Stimulated activated CD4-positive, alpha-beta T cell treated with anti-CD3 and anti-CD28 coated beads, Interleukin-4, amount 100 ng/mL, for 4 hours (primary cell): ENCODE measurements around the gene WDR55.
"Not testable (repeated sequence)": the region's sequence is repeated elsewhere in the genome, so short reads cannot be mapped to it uniquely, and the experiment has no call there.

Experiments
- DNase-seq, 2 experiments: peaks; one replicate each; pipeline ENCODE4 v3.0.0-alpha.2; 2020

The WDR55 gene

DNA sequence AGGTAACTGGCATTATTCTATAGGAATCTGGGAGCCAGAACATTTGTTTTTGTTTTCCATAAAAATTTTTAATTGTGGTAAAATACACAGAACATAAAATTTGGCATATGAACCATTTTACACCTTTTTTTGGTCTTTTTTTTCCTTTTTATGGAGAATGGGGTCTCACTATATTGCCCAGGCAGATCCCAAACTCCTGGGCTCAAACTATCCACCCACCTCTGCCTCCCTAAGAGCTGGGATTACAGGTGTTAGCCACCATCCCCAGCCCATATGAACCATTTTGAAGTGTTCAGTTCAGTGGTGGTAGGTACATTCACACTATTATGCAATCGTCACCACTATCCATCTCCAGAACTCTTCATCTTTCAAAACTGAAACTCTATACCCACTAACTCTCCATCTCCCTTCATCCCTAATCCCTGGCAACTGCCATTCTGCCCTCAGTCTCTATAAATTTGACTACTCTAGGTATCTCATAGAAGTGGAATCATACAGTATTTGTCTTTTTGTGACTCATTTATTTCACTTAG lies 48.9 kb downstream of the WDR55 start:
- no peak for DNase-seq

DNA sequence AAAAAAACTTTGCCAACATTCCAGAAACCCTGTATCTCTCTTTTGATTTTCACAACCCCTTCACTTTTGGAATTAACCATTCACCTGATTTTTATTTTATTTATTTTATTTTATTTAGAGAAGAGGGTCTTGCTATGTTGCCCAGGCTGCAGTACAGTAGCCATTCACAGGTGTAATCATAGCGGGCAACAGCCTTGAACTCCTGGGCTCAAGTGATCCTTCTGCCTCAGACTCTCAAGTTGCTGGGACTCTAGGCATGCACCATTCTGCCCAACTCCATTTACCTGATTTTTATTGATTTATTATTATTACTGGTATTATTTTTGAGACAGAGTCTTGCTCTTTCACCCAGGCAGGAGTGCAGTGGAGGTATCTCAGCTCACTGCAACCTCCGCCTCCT lies 51.5 kb downstream of the WDR55 start:
- not testable (repeated sequence) for DNase-seq

DNA sequence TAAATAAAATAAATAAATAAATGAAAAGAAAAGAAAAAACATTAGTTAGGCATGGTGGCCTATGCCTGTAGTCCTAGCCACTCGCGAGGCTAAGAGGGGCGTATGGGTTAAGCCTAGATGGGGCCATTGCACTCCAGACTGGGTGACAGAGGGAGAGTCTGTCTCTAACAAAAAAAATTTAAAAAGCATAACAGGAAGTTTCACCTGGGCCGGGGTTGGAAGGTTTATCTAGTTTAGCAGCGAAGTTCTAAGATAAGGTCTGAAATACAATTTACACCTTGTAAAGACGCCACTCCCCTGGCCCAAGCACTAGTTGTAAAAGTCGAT lies 53.5 kb downstream of the WDR55 start:
- no peak for DNase-seq

DNA sequence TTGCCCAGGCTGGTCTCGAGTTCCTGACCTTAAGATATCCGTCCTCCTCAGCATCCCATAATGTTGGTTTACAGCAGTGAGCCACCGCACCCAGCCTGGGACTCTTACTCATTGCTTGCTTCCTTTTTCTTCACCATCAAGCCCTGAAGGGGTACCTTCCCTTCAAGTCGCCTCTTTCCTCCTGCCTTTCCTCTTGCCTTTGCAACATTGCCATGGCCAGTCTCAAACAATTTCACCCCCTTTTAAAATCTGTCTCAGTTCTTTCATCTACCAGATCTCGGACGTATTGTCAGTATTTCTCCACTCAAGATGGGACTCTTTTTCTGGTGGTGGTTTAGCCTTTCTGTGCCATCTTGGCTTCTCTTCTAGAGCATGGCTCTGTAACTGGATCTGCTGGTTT lies 56.0 kb downstream of the WDR55 start:
- DNase-seq, result not testable (repeated sequence)

DNA sequence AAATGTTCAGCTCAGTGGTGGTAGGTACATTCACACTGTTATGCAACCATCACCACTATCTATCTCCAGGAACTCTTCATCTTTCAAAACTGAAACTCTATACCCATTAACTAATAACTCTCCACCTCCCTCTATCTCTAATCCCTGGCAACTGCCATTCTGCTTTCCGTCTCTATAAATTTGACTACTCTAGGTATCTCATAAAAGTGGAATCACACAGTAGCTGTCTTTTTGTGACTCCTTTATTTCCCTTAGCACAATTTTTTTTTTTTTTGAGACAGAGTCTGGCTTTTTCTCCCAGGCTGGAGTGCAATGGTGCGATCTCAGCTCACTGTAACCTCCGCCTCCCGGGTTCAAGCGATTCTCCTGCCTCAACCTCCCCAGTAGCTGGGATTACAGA lies 56.7 kb downstream of the WDR55 start:
- DNase-seq, result not testable (repeated sequence)
